SJSA1 (cell line): Measurements from ENCODE around the gene KCNH1. TPM values are rescaled to one million over a fixed set of nuclear protein-coding genes. Genes with fewer than 3 reads are reported as not detected.

ENCODE experiments used
- DNase-seq, 2 experiments: peaks; one replicate each; pipeline ENCODE4 v3.0.0-alpha.2; 2015 to 2020; ENCODE audit warnings: low spot score in 2 of 2, low read depth in 1 of 2
- H3K27ac ChIP-seq: fragments of 250-450 bp; sonication (Bioruptor Pico); 2 replicates; pipeline ENCODE4 v1.5.1; 2020; ENCODE audit warnings: mild to moderate bottlenecking, moderate library complexity
- H3K27me3 ChIP-seq: fragments of 250-450 bp; sonication (Bioruptor Pico); replicated peaks from 2 replicates; pipeline ENCODE4 v1.5.1; 2020; ENCODE audit warnings: mild to moderate bottlenecking, moderate library complexity
- H3K36me3 ChIP-seq: fragments of 250-450 bp; sonication (Bioruptor Pico); 2 replicates; pipeline ENCODE4 v1.5.1; 2020; ENCODE audit warnings: mild to moderate bottlenecking
- H3K4me1 ChIP-seq: fragments of 250-450 bp; sonication (Bioruptor Pico); replicated peaks from 2 replicates; pipeline ENCODE4 v1.6.1; 2021; ENCODE audit warnings: mild to moderate bottlenecking
- H3K4me3 ChIP-seq: fragments of 250-450 bp; sonication (Bioruptor Pico); 2 replicates; pipeline ENCODE4 v1.5.1; 2020; ENCODE audit warnings: mild to moderate bottlenecking
- H3K9me3 ChIP-seq: fragments of 250-450 bp; sonication (Bioruptor Pico); replicated peaks from 2 replicates; pipeline ENCODE4 v1.5.1; 2020; ENCODE audit warnings: mild to moderate bottlenecking
- total RNA-seq: library from RNA; depleted of rRNA; stranded (reverse); fragments of >200 nt; shearing (Covaris generic); gene quantifications from 2 replicates; pipeline ENCODE4 v1.2.3, GENCODE V29; 2014

Gene KCNH1
- total RNA-seq, 1 experiment from 2014 or later: 0.58 TPM

- Histone ChIP-seq H3K36me3 (no peaks in the 10 kb centered on the region), H3K9me3 (no peaks in the 10 kb centered on the region), H3K4me3 (no peak overlapping the region), H3K4me1 (no peaks in the 10 kb centered on the region), H3K27me3 (no peaks in the 10 kb centered on the region), H3K27ac (no peak overlapping the region)
- peak in 1 of 2 experiments; percentile 45 for DNase-seq
Measured at GRCh38 chr1:210792250-210793102, 341.5 kb downstream of the KCNH1 start.

DNA sequence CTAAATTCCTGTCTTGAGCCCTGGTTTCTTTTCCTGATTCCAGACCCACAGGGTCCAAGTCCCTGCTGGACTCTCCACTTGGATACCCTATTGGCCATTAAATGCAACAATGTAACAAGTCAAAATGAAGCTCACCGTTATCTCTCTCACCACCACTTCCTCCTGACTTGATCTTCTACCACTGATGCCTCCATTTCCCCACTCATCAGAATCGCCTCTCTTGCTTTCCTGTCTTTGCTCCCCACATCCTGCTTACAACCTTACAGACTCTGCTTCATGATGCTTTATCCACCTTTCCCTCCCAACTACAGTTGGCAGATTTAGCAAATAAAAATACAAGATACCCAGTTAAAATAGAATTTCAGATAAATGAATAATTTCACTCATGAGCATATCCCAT lies 343.8 kb downstream of the KCNH1 start:
- no peak overlapping the region for H3K4me3 ChIP-seq
- H3K9me3 ChIP-seq: no peaks in the 10 kb centered on the region
- no peak for DNase-seq
- H3K27me3 ChIP-seq: no peaks in the 10 kb centered on the region
- no peaks in the 10 kb centered on the region for H3K36me3 ChIP-seq
- no peaks in the 10 kb centered on the region for H3K4me1 ChIP-seq
- H3K27ac ChIP-seq: no peak overlapping the region

DNA sequence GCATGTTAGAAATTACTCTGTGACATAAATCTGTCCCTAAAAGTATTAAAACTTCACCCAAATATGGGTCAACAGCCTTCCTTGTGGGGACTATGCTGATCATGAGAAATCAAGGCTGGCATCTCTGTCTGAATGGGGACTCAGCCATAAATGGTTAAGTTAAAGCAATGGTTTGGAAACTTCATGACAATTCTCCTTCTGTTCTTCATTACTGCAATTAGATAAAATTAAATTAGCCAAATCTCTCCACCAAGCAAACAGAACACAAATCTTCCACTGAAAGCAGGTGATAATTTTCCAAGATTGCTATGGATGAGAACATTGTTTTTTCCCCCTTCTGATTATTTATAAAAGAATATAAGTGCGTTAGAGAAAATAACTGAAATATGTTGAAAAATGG lies 346.1 kb downstream of the KCNH1 start:
- H3K27me3 ChIP-seq: no peaks in the 10 kb centered on the region
- no peaks in the 10 kb centered on the region for H3K36me3 ChIP-seq
- DNase-seq: no peak
- no peak overlapping the region for H3K27ac ChIP-seq
- H3K4me3 ChIP-seq: no peak overlapping the region
- H3K4me1 ChIP-seq: no peaks in the 10 kb centered on the region
- no peaks in the 10 kb centered on the region for H3K9me3 ChIP-seq

DNA sequence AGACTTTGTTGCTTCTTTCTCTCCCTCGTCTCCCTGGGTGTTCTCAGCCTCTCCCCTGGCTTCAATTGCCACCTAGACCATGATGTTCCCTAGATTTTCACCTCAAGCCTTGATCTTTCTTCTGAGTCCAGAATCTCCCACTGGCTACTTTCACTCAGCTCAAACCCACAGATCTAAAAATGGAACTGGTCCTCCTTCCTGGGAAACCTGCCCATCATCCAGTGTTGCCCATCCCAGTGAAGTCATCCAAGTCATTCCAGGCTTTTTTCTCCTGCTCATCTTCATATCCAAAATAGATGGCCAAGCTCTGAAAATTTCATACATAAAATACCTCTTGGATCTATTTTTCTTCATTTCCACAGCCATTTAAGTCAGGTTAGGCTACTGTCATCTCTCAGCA lies 347.4 kb downstream of the KCNH1 start:
- Histone ChIP-seq H3K27me3 (no peaks in the 10 kb centered on the region), H3K4me1 (no peaks in the 10 kb centered on the region)

GRCh38 chr1:210783925-210784324 lies 350.0 kb downstream of the KCNH1 start:
- no peaks in the 10 kb centered on the region for H3K9me3 ChIP-seq
- no peaks in the 10 kb centered on the region for H3K27me3 ChIP-seq
- no peaks in the 10 kb centered on the region for H3K4me1 ChIP-seq
- H3K4me3 ChIP-seq: no peak overlapping the region
- no peak for DNase-seq
- H3K27ac ChIP-seq: no peak overlapping the region
- no peaks in the 10 kb centered on the region for H3K36me3 ChIP-seq

More for the DNA sequence above, 347.4 kb downstream of the KCNH1 start:
- no peak for DNase-seq
- H3K27ac ChIP-seq: no peak overlapping the region
- H3K36me3 ChIP-seq: no peaks in the 10 kb centered on the region
- no peak overlapping the region for H3K4me3 ChIP-seq
- no peaks in the 10 kb centered on the region for H3K9me3 ChIP-seq

- no peak for DNase-seq
- no peaks in the 10 kb centered on the region for H3K4me1 ChIP-seq
- no peak overlapping the region for H3K4me3 ChIP-seq
- H3K27me3 ChIP-seq: no peaks in the 10 kb centered on the region
- no peak overlapping the region for H3K27ac ChIP-seq
- no peaks in the 10 kb centered on the region for H3K9me3 ChIP-seq
- H3K36me3 ChIP-seq: no peaks in the 10 kb centered on the region
Measured at GRCh38 chr1:210781652-210782051, 352.3 kb downstream of the KCNH1 start.

DNA sequence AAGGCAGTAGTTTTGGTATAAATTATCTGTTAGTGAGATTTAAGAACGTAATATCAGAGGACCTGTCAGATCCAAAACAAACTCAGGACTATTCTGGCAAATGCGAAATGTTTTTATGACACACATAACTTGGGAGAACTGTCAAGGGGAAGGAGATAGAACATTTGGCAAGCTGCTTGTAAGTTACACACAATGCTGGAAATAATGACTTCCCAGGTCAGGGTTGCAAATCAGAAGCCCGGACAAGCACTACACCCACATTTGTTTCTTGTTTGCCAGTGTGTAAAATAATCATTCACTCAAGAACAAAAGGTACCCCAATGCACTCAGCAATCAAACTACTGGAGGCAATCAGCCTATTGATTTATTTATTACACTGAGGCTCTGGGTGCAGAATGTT lies 354.7 kb downstream of the KCNH1 start:
- no peaks in the 10 kb centered on the region for H3K4me1 ChIP-seq
- no peaks in the 10 kb centered on the region for H3K36me3 ChIP-seq
- no peak for DNase-seq

DNA sequence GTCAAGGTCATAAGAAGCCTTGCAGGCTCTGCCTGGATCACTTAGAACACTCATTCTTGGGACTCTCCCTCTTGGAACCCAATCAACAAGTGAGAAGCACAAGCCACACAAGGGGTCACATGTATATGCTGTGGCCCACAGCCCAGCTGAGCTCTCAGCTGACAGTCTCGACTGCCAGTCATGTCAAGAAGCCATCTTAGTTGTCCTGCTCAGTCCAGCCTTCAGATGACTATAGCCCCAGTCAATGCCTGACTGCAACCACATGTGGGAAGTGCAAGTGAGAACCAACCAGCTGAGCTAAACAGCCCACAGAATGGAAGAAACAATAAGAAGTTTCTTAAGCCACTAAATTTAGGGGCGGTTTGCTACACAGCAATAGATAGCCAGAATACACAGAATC lies 356.0 kb downstream of the KCNH1 start:
- Histone ChIP-seq H3K4me3 (no peak overlapping the region), H3K4me1 (no peaks in the 10 kb centered on the region), H3K9me3 (no peaks in the 10 kb centered on the region), H3K27me3 (no peaks in the 10 kb centered on the region), H3K27ac (no peak overlapping the region), H3K36me3 (no peaks in the 10 kb centered on the region)
- DNase-seq: no peak

More for the DNA sequence above, 354.7 kb downstream of the KCNH1 start:
- Histone ChIP-seq H3K9me3 (no peaks in the 10 kb centered on the region), H3K4me3 (no peak overlapping the region), H3K27ac (no peak overlapping the region), H3K27me3 (no peaks in the 10 kb centered on the region)

DNA sequence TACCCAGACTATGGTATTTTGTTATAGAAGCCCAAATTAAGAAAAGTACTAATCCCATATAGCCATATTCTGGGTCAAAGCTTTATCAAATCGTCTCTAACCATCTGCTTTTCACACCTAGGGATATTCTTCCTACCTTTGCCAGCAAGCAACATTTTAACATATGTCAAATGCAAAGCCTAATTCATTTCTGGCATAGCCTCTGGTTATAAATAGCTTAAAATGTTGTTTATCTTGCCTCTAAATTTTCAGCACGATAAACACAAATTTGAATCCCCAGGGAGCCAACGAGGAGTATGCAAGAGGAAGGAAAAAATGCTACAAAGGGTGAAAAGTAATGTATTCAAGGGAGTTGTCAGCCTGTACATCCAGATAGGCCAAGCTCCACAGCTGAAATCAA lies 357.2 kb downstream of the KCNH1 start:
- H3K27me3 ChIP-seq: no peaks in the 10 kb centered on the region
- no peak overlapping the region for H3K27ac ChIP-seq
- H3K36me3 ChIP-seq: no peaks in the 10 kb centered on the region
- H3K9me3 ChIP-seq: no peaks in the 10 kb centered on the region
- no peak for DNase-seq
- H3K4me3 ChIP-seq: no peak overlapping the region
- no peaks in the 10 kb centered on the region for H3K4me1 ChIP-seq

- no peaks in the 10 kb centered on the region for H3K4me1 ChIP-seq
- H3K27ac ChIP-seq: no peak overlapping the region
- no peaks in the 10 kb centered on the region for H3K9me3 ChIP-seq
- H3K4me3 ChIP-seq: no peak overlapping the region
- H3K27me3 ChIP-seq: no peaks in the 10 kb centered on the region
- no peaks in the 10 kb centered on the region for H3K36me3 ChIP-seq
- no peak for DNase-seq
Measured at GRCh38 chr1:210775289-210775688, 358.7 kb downstream of the KCNH1 start.

DNA sequence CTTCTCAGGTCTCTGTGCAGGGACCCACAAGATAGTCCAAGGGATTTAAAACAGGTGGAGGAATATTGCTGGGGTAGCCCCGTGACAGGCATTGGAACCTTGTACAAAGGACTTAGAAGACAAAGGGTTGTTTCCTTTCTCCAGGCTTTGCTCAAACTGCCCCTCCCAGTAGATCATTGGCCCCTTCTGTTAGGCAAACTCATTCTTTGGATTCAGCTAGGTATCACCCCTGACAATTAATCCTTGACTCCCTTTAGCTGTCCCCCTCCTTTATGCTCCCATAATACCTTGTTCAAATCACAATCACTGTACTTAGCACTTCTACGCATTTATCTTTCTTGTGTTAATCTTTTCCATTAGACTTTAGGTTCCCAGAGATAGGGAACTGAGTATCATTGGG lies 360.5 kb downstream of the KCNH1 start:
- H3K4me1 ChIP-seq: no peaks in the 10 kb centered on the region
- H3K4me3 ChIP-seq: no peak overlapping the region
- H3K9me3 ChIP-seq: no peaks in the 10 kb centered on the region
- DNase-seq: no peak
- no peaks in the 10 kb centered on the region for H3K36me3 ChIP-seq
- H3K27ac ChIP-seq: no peak overlapping the region
- no peaks in the 10 kb centered on the region for H3K27me3 ChIP-seq

- H3K4me3 ChIP-seq: no peak overlapping the region
- no peaks in the 10 kb centered on the region for H3K27me3 ChIP-seq
Measured at GRCh38 chr1:210771131-210771530, 362.8 kb downstream of the KCNH1 start.

GRCh38 chr1:210770396-210770984 lies 363.5 kb downstream of the KCNH1 start:
- Histone ChIP-seq H3K27me3 (no peaks in the 10 kb centered on the region), H3K27ac (no peak overlapping the region), H3K4me1 (no peaks in the 10 kb centered on the region), H3K4me3 (no peak overlapping the region), H3K9me3 (no peaks in the 10 kb centered on the region), H3K36me3 (no peaks in the 10 kb centered on the region)
- DNase-seq: no peak

More at GRCh38 chr1:210771131-210771530, 362.8 kb downstream of the KCNH1 start:
- H3K36me3 ChIP-seq: no peaks in the 10 kb centered on the region
- H3K4me1 ChIP-seq: no peaks in the 10 kb centered on the region
- H3K27ac ChIP-seq: no peak overlapping the region
- no peak for DNase-seq
- no peaks in the 10 kb centered on the region for H3K9me3 ChIP-seq

GRCh38 chr1:210769473-210769872 lies 364.5 kb downstream of the KCNH1 start:
- no peaks in the 10 kb centered on the region for H3K36me3 ChIP-seq
- no peaks in the 10 kb centered on the region for H3K27me3 ChIP-seq
- H3K9me3 ChIP-seq: no peaks in the 10 kb centered on the region
- no peak for DNase-seq
- no peaks in the 10 kb centered on the region for H3K4me1 ChIP-seq
- no peak overlapping the region for H3K4me3 ChIP-seq
- no peak overlapping the region for H3K27ac ChIP-seq
